Mesendoderm (in vitro differentiated cells): ENCODE results near the gene ANKS1B.

Experiments used
- DNase-seq: peaks from one replicate; pipeline ENCODE4 v3.0.0; 2013
- H2AK5ac ChIP-seq: 2 replicates; pipeline ENCODE4 v1.6.1; 2013; ENCODE audit warnings: low read length, inconsistent platforms
- H2BK120ac ChIP-seq: 2 replicates; pipeline ENCODE4 v1.6.1; 2013; ENCODE audit warnings: low read depth, mild to moderate bottlenecking, low read length, moderate library complexity, mixed read lengths
- H2BK15ac ChIP-seq: replicated peaks from 2 replicates; pipeline ENCODE4 v1.6.1; 2013; ENCODE audit warnings: low read depth, mild to moderate bottlenecking, moderate library complexity
- H2BK5ac ChIP-seq: 2 replicates; pipeline ENCODE4 v1.6.1; 2013; ENCODE audit warnings: low read length, inconsistent platforms
- H3K18ac ChIP-seq: 2 replicates; pipeline ENCODE4 v1.6.1; 2013; ENCODE audit warnings: mild to moderate bottlenecking, low read length, mixed read lengths
- H3K23ac ChIP-seq: one replicate; pipeline ENCODE4 v1.6.1; 2013; ENCODE audit warnings: low read length
- H3K27ac ChIP-seq: 2 replicates; pipeline ENCODE4 v1.5.1; 2013; ENCODE audit warnings: low read depth, mild to moderate bottlenecking, inconsistent platforms, low read length, moderate library complexity
- H3K27me3 ChIP-seq: 2 replicates; pipeline ENCODE4 v1.6.1; 2013; ENCODE audit warnings: low read length, control low read depth, mild to moderate bottlenecking, inconsistent platforms; ENCODE audit not compliant: insufficient read depth, poor library complexity
- H3K36me3 ChIP-seq: 2 replicates; pipeline ENCODE4 v1.6.1; 2013; ENCODE audit warnings: low read length, inconsistent platforms; ENCODE audit not compliant: control insufficient read depth, insufficient read depth
- H3K4ac ChIP-seq: one replicate; pipeline ENCODE4 v1.6.1; 2013; ENCODE audit warnings: low read depth, mild to moderate bottlenecking, low read length, moderate library complexity
- H3K4me1 ChIP-seq: 2 replicates; pipeline ENCODE4 v1.6.1; 2013; ENCODE audit warnings: low read depth, low read length, inconsistent platforms; ENCODE audit not compliant: control insufficient read depth
- H3K4me2 ChIP-seq: 2 replicates; pipeline ENCODE4 v1.6.1; 2013; ENCODE audit warnings: low read length
- H3K4me3 ChIP-seq: 2 replicates; pipeline ENCODE4 v1.5.1; 2013; ENCODE audit warnings: mild to moderate bottlenecking, low read length
- H3K56ac ChIP-seq: one replicate; pipeline ENCODE4 v1.6.1; 2013; ENCODE audit warnings: low read length
- H3K79me1 ChIP-seq: 2 replicates; pipeline ENCODE4 v1.6.1; 2013; ENCODE audit warnings: low read length, inconsistent platforms
- H3K79me2 ChIP-seq: 2 replicates; pipeline ENCODE4 v1.6.1; 2013; ENCODE audit warnings: mild to moderate bottlenecking, low read length; ENCODE audit not compliant: control insufficient read depth, insufficient read depth
- H3K9ac ChIP-seq: 2 replicates; pipeline ENCODE4 v1.6.1; 2013; ENCODE audit warnings: low read length, inconsistent platforms
- H4K5ac ChIP-seq: one replicate; pipeline ENCODE4 v1.6.1; 2013; ENCODE audit warnings: low read length
- H4K8ac ChIP-seq: one replicate; pipeline ENCODE4 v1.6.1; 2013; ENCODE audit warnings: low read depth, mild to moderate bottlenecking, control low read depth, low read length, moderate library complexity
- WGBS: extraction: QIAGEN DNeasy Blood & Tissue Kit; methylation state at CpG from one replicate; pipeline ENCODE4 v1.1.7; 2013; ENCODE audit warnings: low lambda C conversion rate, missing lambda C conversion rate; ENCODE audit not compliant: insufficient coverage; ENCODE audit errors: extremely low coverage; 5-methylcytosine and 5-hydroxymethylcytosine counted together

The ANKS1B gene

GRCh38 chr12:99476956-99477355 lies 507.8 kb downstream of the ANKS1B start:
- Histone ChIP-seq H3K23ac (no peak overlapping the region), H2AK5ac (no peak overlapping the region), H2BK5ac (no peak overlapping the region), H3K56ac (no peak overlapping the region), H3K79me1 (no peaks in the 10 kb centered on the region), H2BK120ac (no peak overlapping the region), H3K4ac (no peak overlapping the region), H3K36me3 (no peaks in the 10 kb centered on the region), H2BK15ac (no peak overlapping the region), H3K4me2 (no peak overlapping the region), H3K27me3 (no peaks in the 10 kb centered on the region), H3K4me1 (no peaks in the 10 kb centered on the region), H3K9ac (no peak overlapping the region), H3K79me2 (no peaks in the 10 kb centered on the region), H3K18ac (no peak overlapping the region), H4K5ac (no peak overlapping the region), H4K8ac (no peak overlapping the region), H3K27ac (no peak overlapping the region), H3K4me3 (no peak overlapping the region)
- WGBS = no CpG with 5 or more reads among the region's 2 CpGs
- no peak for DNase-seq

- H2AK5ac ChIP-seq = no peak overlapping the region
- H3K4me3 ChIP-seq = no peak overlapping the region
- DNase-seq = peak; percentile 93
- no peaks in the 10 kb centered on the region for H3K27me3 ChIP-seq
- H4K5ac ChIP-seq = no peak overlapping the region
- no peak overlapping the region for H2BK120ac ChIP-seq
- no peaks in the 10 kb centered on the region for H3K79me1 ChIP-seq
- H3K4me2 ChIP-seq = no peak overlapping the region
- H3K23ac ChIP-seq = no peak overlapping the region
- no peaks in the 10 kb centered on the region for H3K36me3 ChIP-seq
- H3K56ac ChIP-seq = no peak overlapping the region
- no peaks in the 10 kb centered on the region for H3K79me2 ChIP-seq
- no peak overlapping the region for H3K9ac ChIP-seq
- H2BK15ac ChIP-seq = no peak overlapping the region
- no peak overlapping the region for H3K4ac ChIP-seq
- no peak overlapping the region for H4K8ac ChIP-seq
- H3K27ac ChIP-seq = peak overlapping the region; percentile 54
- no CpG with 5 or more reads among the region's 4 CpGs for WGBS
- H3K4me1 ChIP-seq = no peaks in the 10 kb centered on the region
- no peak overlapping the region for H2BK5ac ChIP-seq
- H3K18ac ChIP-seq = peak overlapping the region; percentile 4
Observed at GRCh38 chr12:99455350-99456035, 529.2 kb downstream of the ANKS1B start.

- Histone ChIP-seq H3K36me3 (no peaks in the 10 kb centered on the region), H3K23ac (no peak overlapping the region), H3K4me3 (no peak overlapping the region), H3K4me1 (no peaks in the 10 kb centered on the region), H3K18ac (no peak overlapping the region), H4K5ac (no peak overlapping the region), H3K56ac (no peak overlapping the region), H3K27me3 (no peaks in the 10 kb centered on the region), H4K8ac (no peak overlapping the region), H3K4me2 (no peak overlapping the region), H3K27ac (no peak overlapping the region), H2BK120ac (no peak overlapping the region), H2BK5ac (no peak overlapping the region), H3K9ac (no peak overlapping the region), H3K79me1 (no peaks in the 10 kb centered on the region), H3K4ac (no peak overlapping the region), H3K79me2 (no peaks in the 10 kb centered on the region), H2BK15ac (no peak overlapping the region), H2AK5ac (no peak overlapping the region)
- WGBS = no CpG with 5 or more reads among the region's 2 CpGs
- DNase-seq = no peak
Observed at GRCh38 chr12:99454539-99455172, 530.1 kb downstream of the ANKS1B start.

GRCh38 chr12:99453836-99454538 lies 530.7 kb downstream of the ANKS1B start:
- H3K36me3 ChIP-seq = no peaks in the 10 kb centered on the region
- H4K5ac ChIP-seq = no peak overlapping the region
- H3K4ac ChIP-seq = no peak overlapping the region
- no peak overlapping the region for H3K18ac ChIP-seq
- H2BK5ac ChIP-seq = no peak overlapping the region
- no peak overlapping the region for H3K9ac ChIP-seq
- H3K23ac ChIP-seq = no peak overlapping the region
- no peaks in the 10 kb centered on the region for H3K27me3 ChIP-seq
- no peak overlapping the region for H3K4me2 ChIP-seq
- H3K56ac ChIP-seq = no peak overlapping the region
- H3K79me2 ChIP-seq = no peaks in the 10 kb centered on the region
- no peaks in the 10 kb centered on the region for H3K79me1 ChIP-seq
- H2BK15ac ChIP-seq = no peak overlapping the region
- no CpG with 5 or more reads among the region's 2 CpGs for WGBS
- H4K8ac ChIP-seq = no peak overlapping the region
- no peak overlapping the region for H2AK5ac ChIP-seq
- H3K4me3 ChIP-seq = no peak overlapping the region
- no peaks in the 10 kb centered on the region for H3K4me1 ChIP-seq
- DNase-seq = peak; percentile 18
- H2BK120ac ChIP-seq = no peak overlapping the region
- no peak overlapping the region for H3K27ac ChIP-seq

- Histone ChIP-seq H3K27me3 (no peaks in the 10 kb centered on the region), H3K36me3 (no peaks in the 10 kb centered on the region), H3K9ac (no peak overlapping the region), H3K79me2 (no peaks in the 10 kb centered on the region), H3K4me1 (no peaks in the 10 kb centered on the region), H3K56ac (no peak overlapping the region), H4K5ac (no peak overlapping the region), H3K27ac (no peak overlapping the region), H4K8ac (no peak overlapping the region), H3K79me1 (no peaks in the 10 kb centered on the region), H3K18ac (no peak overlapping the region), H2BK5ac (no peak overlapping the region), H2BK15ac (no peak overlapping the region), H2BK120ac (no peak overlapping the region), H2AK5ac (no peak overlapping the region), H3K4ac (no peak overlapping the region), H3K4me3 (no peak overlapping the region), H3K4me2 (no peak overlapping the region), H3K23ac (no peak overlapping the region)
- no peak for DNase-seq
- WGBS = no CpG with 5 or more reads among the region's 4 CpGs
Observed at GRCh38 chr12:99450036-99450630, 534.6 kb downstream of the ANKS1B start.
